Measurements from ENCODE around the gene WAS. TPM values are rescaled to one million over a fixed set of nuclear protein-coding genes. Genes with fewer than 3 reads are reported as not detected.

Gene WAS
- polyA plus RNA-seq, 4 donors, result 2.8 to 5.0 (median 3.2) TPM

Other genes starting within 250 kb of the WAS start
- gene SLC38A5, start 213.5 kb upstream of the WAS start, polyA plus RNA-seq (ENCODE audit: insufficient read length in 4 of 4), result 1 to 10 TPM; 3.4 to 7.3 (median 5.1) TPM
- 10 to 100 TPM; 33.7 to 46.1 (median 37.9) TPM for gene FTSJ1, start 207.6 kb upstream of the WAS start, polyA plus RNA-seq (ENCODE audit: insufficient read length in 4 of 4)
- gene PORCN, start 174.8 kb upstream of the WAS start, polyA plus RNA-seq (ENCODE audit: insufficient read length in 4 of 4), result 10 to 100 TPM in 1 of 4 donors, 1 to 10 TPM in 3; 6.6 to 11.0 (median 9.0) TPM
- 10 to 100 TPM; 69.2 to 76.6 (median 73.7) TPM for gene EBP, start 162.0 kb upstream of the WAS start, polyA plus RNA-seq (ENCODE audit: insufficient read length in 4 of 4)
- gene TBC1D25, start 144.1 kb upstream of the WAS start, polyA plus RNA-seq (ENCODE audit: insufficient read length in 4 of 4), result 10 to 100 TPM in 3 of 4 donors, 1 to 10 TPM in 1; 8.8 to 11.6 (median 10.9) TPM
- gene RBM3, start 109.3 kb upstream of the WAS start, polyA plus RNA-seq (ENCODE audit: insufficient read length in 4 of 4), result 100 to 1,000 TPM; 260 to 365 (median 314) TPM
- gene WDR13, start 86.3 kb upstream of the WAS start, polyA plus RNA-seq (ENCODE audit: insufficient read length in 4 of 4), result 100 to 1,000 TPM; 122 to 154 (median 140) TPM
- 1 to 10 TPM; 6.2 to 8.1 (median 6.8) TPM for gene SUV39H1, start 12.9 kb downstream of the WAS start, polyA plus RNA-seq (ENCODE audit: insufficient read length in 4 of 4)
- 1 to 10 TPM; 1.4 to 1.9 (median 1.7) TPM for gene GLOD5, start 77.9 kb downstream of the WAS start, polyA plus RNA-seq (ENCODE audit: insufficient read length in 4 of 4)
- gene GATA1, start 102.8 kb downstream of the WAS start, polyA plus RNA-seq (ENCODE audit: insufficient read length in 4 of 4), result 1 to 10 TPM in 1 of 4 donors, under 1 TPM in 3; 0.38 to 1.3 (median 0.87) TPM
- gene HDAC6, start 118.3 kb downstream of the WAS start, polyA plus RNA-seq (ENCODE audit: insufficient read length in 4 of 4), result 100 to 1,000 TPM; 135 to 220 (median 177) TPM
- under 1 TPM in 2 of 4 donors, not detected in 2; 0.16 to 0.36 TPM for gene ERAS, start 142.7 kb downstream of the WAS start, polyA plus RNA-seq (ENCODE audit: insufficient read length in 4 of 4)
- 10 to 100 TPM in 2 of 4 donors, 1 to 10 TPM in 2; 8.4 to 22.7 (median 14.5) TPM for gene PCSK1N, start 151.8 kb downstream of the WAS start, polyA plus RNA-seq (ENCODE audit: insufficient read length in 4 of 4)
- 10 to 100 TPM; 37.2 to 61.4 (median 50.1) TPM for gene TIMM17B, start 214.0 kb downstream of the WAS start, polyA plus RNA-seq (ENCODE audit: insufficient read length in 4 of 4)
- gene PQBP1, start 214.1 kb downstream of the WAS start, polyA plus RNA-seq (ENCODE audit: insufficient read length in 4 of 4), result 10 to 100 TPM; 73.1 to 89.9 (median 77.8) TPM
- gene SLC35A2, start 227.8 kb downstream of the WAS start, polyA plus RNA-seq (ENCODE audit: insufficient read length in 4 of 4), result 10 to 100 TPM; 30.4 to 37.3 (median 33.0) TPM
- gene PIM2, start 235.2 kb downstream of the WAS start, polyA plus RNA-seq (ENCODE audit: insufficient read length in 4 of 4), result 1 to 10 TPM; 5.9 to 8.8 (median 7.4) TPM

Measured in left renal cortex interstitium (tissue), 4 donors.